IMR-90 (cell line): Measurements from ENCODE around the gene ZFYVE26. TPM values are rescaled to one million over a fixed set of nuclear protein-coding genes. Genes with fewer than 3 reads are reported as not detected.

Source experiments
- ATAC-seq: fragments of 200-7000 bp; cut with Tn5 transposase; 2 replicates; pipeline ENCODE4 v1.9.1; 2020; ENCODE audit warnings: low read depth, mild to moderate bottlenecking, moderate library complexity
- Bru-seq: library from RNA; stranded (reverse); fragments of 400-500 nt; gene quantifications from one replicate; lab custom pipeline; 2021; lab: Mats Ljungman, UMichigan
- BruChase-seq, 2 experiments: library from RNA; stranded (reverse); fragments of 400-500 nt; gene quantifications; one replicate each; lab custom pipeline; 2021; lab: Mats Ljungman, UMichigan
- BruUV-seq: library from RNA; stranded (reverse); fragments of 400-500 nt; replicated peaks from 2 replicates; lab custom pipeline; 2021; lab: Mats Ljungman, UMichigan
- CTCF ChIA-PET: fragments of 300-600 bp; formaldehyde crosslinking; extraction: SDS; loops from one replicate; lab custom pipeline; 2021; ENCODE audit warnings: antibody characterized with exemption; lab: Yijun Ruan, JAX
- POLR2A ChIA-PET: fragments of 300-600 bp; sonication (Branson Sonifier 250); formaldehyde crosslinking; loops from one replicate; lab custom pipeline; 2022; ENCODE audit warnings: antibody characterized with exemption; ENCODE audit not compliant: unreplicated experiment; lab: Charles Lee
- DNase-seq: peaks from one replicate; pipeline ENCODE4 v3.0.0; 2013
- H2AFZ ChIP-seq: replicated peaks from 2 replicates; pipeline ENCODE3; 2013; ENCODE audit warnings: low read length, mild to moderate bottlenecking; ENCODE audit not compliant: poor library complexity
- H2AK5ac ChIP-seq: 2 replicates; pipeline ENCODE4 v1.6.1; 2013; ENCODE audit warnings: low read depth, low read length, inconsistent platforms
- H2AK9ac ChIP-seq: replicated peaks from 2 replicates; pipeline ENCODE3; 2013; ENCODE audit warnings: mild to moderate bottlenecking, low read depth, low read length, moderate library complexity; ENCODE audit not compliant: poor library complexity
- H2BK120ac ChIP-seq: 2 replicates; pipeline ENCODE4 v1.6.1; 2013; ENCODE audit warnings: low read depth, low read length, inconsistent platforms
- H2BK15ac ChIP-seq: 3 replicates; pipeline ENCODE4 v1.6.1; 2013; ENCODE audit warnings: low read depth, low read length, inconsistent platforms
- H2BK20ac ChIP-seq: 2 replicates; pipeline ENCODE4 v1.6.1; 2013; ENCODE audit warnings: low read depth, mild to moderate bottlenecking, inconsistent platforms, low read length, moderate library complexity
- H2BK5ac ChIP-seq: 2 replicates; pipeline ENCODE4 v1.6.1; 2013; ENCODE audit warnings: mild to moderate bottlenecking, low read depth, low read length, inconsistent platforms; ENCODE audit not compliant: poor library complexity, severe bottlenecking
- H3K14ac ChIP-seq: replicated peaks from 2 replicates; pipeline ENCODE4 v1.6.1; 2013; ENCODE audit warnings: low read depth, low read length, inconsistent platforms
- H3K18ac ChIP-seq: 2 replicates; pipeline ENCODE4 v1.6.1; 2013; ENCODE audit warnings: low read depth, low read length, control low read depth
- H3K23ac ChIP-seq: 2 replicates; pipeline ENCODE4 v1.6.1; 2013; ENCODE audit warnings: low read depth, low read length, inconsistent platforms
- H3K27ac ChIP-seq: 2 replicates; pipeline ENCODE4 v1.5.1; 2013; ENCODE audit warnings: mild to moderate bottlenecking, control low read depth, low read length; ENCODE audit not compliant: insufficient read depth
- H3K27me3 ChIP-seq: 2 replicates; pipeline ENCODE4 v1.6.1; 2013; ENCODE audit warnings: low read length; ENCODE audit not compliant: control insufficient read depth, insufficient read depth
- H3K36me3 ChIP-seq: 2 replicates; pipeline ENCODE4 v1.6.1; 2013; ENCODE audit warnings: low read length, mixed read lengths; ENCODE audit not compliant: control insufficient read depth, insufficient read depth
- H3K4ac ChIP-seq: 2 replicates; pipeline ENCODE4 v1.6.1; 2013; ENCODE audit warnings: low read depth, low read length, inconsistent platforms
- H3K4me1 ChIP-seq: 2 replicates; pipeline ENCODE4 v1.6.1; 2013; ENCODE audit warnings: low read length, mixed read lengths; ENCODE audit not compliant: control insufficient read depth, insufficient read depth
- H3K4me2 ChIP-seq: 2 replicates; pipeline ENCODE4 v1.6.1; 2013; ENCODE audit warnings: low read depth, mild to moderate bottlenecking, control low read depth, low read length, moderate library complexity
- H3K4me3 ChIP-seq: 2 replicates; pipeline ENCODE4 v1.5.1; 2013; ENCODE audit warnings: low read depth, mild to moderate bottlenecking, control low read depth, low read length, moderate library complexity; ENCODE audit not compliant: insufficient read depth
- H3K56ac ChIP-seq: 2 replicates; pipeline ENCODE4 v1.6.1; 2013; ENCODE audit warnings: low read length, inconsistent platforms; ENCODE audit not compliant: insufficient read depth; ENCODE audit errors: extremely low read depth
- H3K79me1 ChIP-seq, 2 experiments: 2 replicates each; pipeline ENCODE4 v1.6.1; 2013; ENCODE audit warnings: low read length in 2 of 2, inconsistent platforms in 1 of 2, low read depth in 1 of 2
- H3K9ac ChIP-seq: 2 replicates; pipeline ENCODE4 v1.6.1; 2013; ENCODE audit warnings: low read depth, low read length, control low read depth
- H3K9me1 ChIP-seq: 2 replicates; pipeline ENCODE4 v1.6.1; 2013; ENCODE audit warnings: low read length, inconsistent platforms; ENCODE audit not compliant: insufficient read depth
- H3K9me3 ChIP-seq: 2 replicates; pipeline ENCODE4 v1.6.1; 2013; ENCODE audit warnings: low read length; ENCODE audit not compliant: control insufficient read depth, insufficient read depth
- H4K20me1 ChIP-seq: 2 replicates; pipeline ENCODE4 v1.6.1; 2013; ENCODE audit warnings: low read length, inconsistent platforms; ENCODE audit not compliant: insufficient read depth
- H4K5ac ChIP-seq: 2 replicates; pipeline ENCODE4 v1.6.1; 2013; ENCODE audit warnings: mild to moderate bottlenecking, low read depth, low read length, control low read depth
- H4K8ac ChIP-seq, 2 experiments: 2 replicates each; pipeline ENCODE4 v1.6.1; 2013; ENCODE audit warnings: low read depth in 2 of 2, low read length in 2 of 2, control low read depth in 1 of 2, inconsistent platforms in 1 of 2
- H4K91ac ChIP-seq: 2 replicates; pipeline ENCODE4 v1.6.1; 2013; ENCODE audit warnings: low read depth, low read length, inconsistent platforms; ENCODE audit not compliant: insufficient read depth
- BHLHE40 ChIP-seq: fragments of 150-350 bp; IDR thresholded peaks from 2 replicates; pipeline ENCODE4 v1.6.1; 2016; ENCODE audit warnings: mild to moderate bottlenecking, low read depth, low read length
- CHD1 ChIP-seq: IDR thresholded peaks from 2 replicates; pipeline ENCODE4 v1.6.1; 2012; ENCODE audit warnings: low read depth, low read length, improper control_type of control experiment
- CTCF ChIP-seq: conservative IDR thresholded peaks from 2 replicates; pipeline ENCODE4 v1.5.1; 2012; ENCODE audit warnings: mild to moderate bottlenecking, low read depth, low read length, improper control_type of control experiment
- ELK1 ChIP-seq: fragments of 150-350 bp; IDR thresholded peaks from 2 replicates; pipeline ENCODE4 v1.6.1; 2016; ENCODE audit warnings: low read depth, mild to moderate bottlenecking, low read length, moderate library complexity, borderline replicate concordance
- MAFK ChIP-seq: IDR thresholded peaks from 2 replicates; pipeline ENCODE4 v1.6.1; 2012; ENCODE audit warnings: low read depth, low read length, improper control_type of control experiment
- MXI1 ChIP-seq: IDR thresholded peaks from 2 replicates; pipeline ENCODE4 v1.6.1; 2012; ENCODE audit warnings: low read depth, mild to moderate bottlenecking, low read length, moderate library complexity, borderline replicate concordance
- NFE2L2 ChIP-seq: fragments of 150-350 bp; IDR thresholded peaks from 2 replicates; pipeline ENCODE4 v1.6.1; 2016; ENCODE audit warnings: low read depth, mild to moderate bottlenecking, low read length
- POLR2A ChIP-seq: IDR thresholded peaks from 2 replicates; pipeline ENCODE4 v1.6.1; 2012; ENCODE audit warnings: mild to moderate bottlenecking, low read depth, low read length
- RCOR1 ChIP-seq: IDR thresholded peaks from 2 replicates; pipeline ENCODE4 v1.6.1; 2012; ENCODE audit warnings: mild to moderate bottlenecking, low read length, improper control_type of control experiment; ENCODE audit not compliant: insufficient replicate concordance
- RFX5 ChIP-seq: IDR thresholded peaks from 2 replicates; pipeline ENCODE4 v1.8.0; 2012; ENCODE audit warnings: low read depth, mild to moderate bottlenecking, low read length, moderate library complexity
- USF2 ChIP-seq: fragments of 150-350 bp; IDR thresholded peaks from 2 replicates; pipeline ENCODE4 v1.6.1; 2017; ENCODE audit warnings: mild to moderate bottlenecking, antibody characterized with exemption, low read length, low read depth
- WGBS, 2 experiments: methylation state at CpG; one replicate each; pipeline versions ENCODE4 v1.1.5 to v1.1.7; 2013; ENCODE audit warnings: missing lambda C conversion rate in 2 of 2; ENCODE audit not compliant: insufficient read length in 1 of 2; ENCODE audit errors: extremely low coverage in 2 of 2; 5-methylcytosine and 5-hydroxymethylcytosine counted together
- dilution Hi-C: fragments of 300-500 bp; cut with HindIII; formaldehyde crosslinking; loops from one replicate; pipeline ENCODE4 v1.14.3; 2018; ENCODE audit warnings: low sequenced_read_pairs; ENCODE audit not compliant: unreplicated experiment
- in situ Hi-C: fragments of 300-500 bp; cut with MboI; formaldehyde crosslinking; loops from 3 replicates; pipeline ENCODE4 v1.14.3; 2019; ENCODE audit warnings: low sequenced_read_pairs, inconsistent platforms, mixed read lengths
- intact Hi-C: fragments of 100-400 bp; cut with micrococcal nuclease; formaldehyde crosslinking; loops from 2 replicates; pipeline ENCODE4 v1.10.0; 2022
- long read RNA-seq: library from polyadenylated mRNA; unstranded; transcript quantifications from one replicate; pipeline ENCODE4 v2.0.0, GENCODE V29; 2021; ENCODE audit not compliant: unreplicated experiment
- polyA plus RNA-seq, 3 experiments: library from polyadenylated mRNA; depleted of rRNA; stranded (reverse); fragments of >200 nt; gene quantifications; 2 replicates each; pipeline ENCODE4 v1.2.3, GENCODE V29; 2012; ENCODE audit warnings: low replicate concordance in 1 of 3
- total RNA-seq: library from RNA; depleted of rRNA; stranded (reverse); fragments of >200 nt; gene quantifications from 2 replicates; pipeline ENCODE4 v1.2.3, GENCODE V29; 2012; rRNA removed

The ZFYVE26 gene
- total RNA-seq (10.3 and 11.1 TPM in 2 replicates), polyA plus RNA-seq (2012; rRNA removed) (6.0 and 6.6 TPM in 2 replicates), Bru-seq, nascent RNA (percentile 65 among the genes with signal in this experiment), BruChase-seq, experiment 1, labeled RNA remaining after a 6-hour chase (percentile 63 among the genes with signal in this experiment), BruChase-seq, experiment 2, labeled RNA remaining after a 2-hour chase (percentile 66 among the genes with signal in this experiment)
- 2.8 and 3.2 TPM in 2 replicates for polyA plus RNA-seq (2012; cell fraction: cytosol; rRNA removed)
- 10.0 and 16.7 TPM in 2 replicates for polyA plus RNA-seq (2012; cell fraction: nucleus; rRNA removed; ENCODE audit: low replicate concordance)
- long read RNA-seq, full-length matches to known transcripts: 1 of 5 reads
- long read RNA-seq, partial matches to known transcripts: 2 of 5 reads
- long read RNA-seq, other reads (novel, unspliced or antisense): 2 of 5 reads

- Histone ChIP-seq H3K9me1 (peaks cover 3% of the 10 kb centered on the region; the same call in 1 of the 2 replicates), H3K14ac (0 out of 2 replicates have a peak within 1 kb of the TSS, but pooled peaks have one; percentile 32), H4K91ac (peak within 1 kb of the TSS; percentile 17), H2BK15ac (no peak within 1 kb of the TSS), H2BK120ac (no peak within 1 kb of the TSS), H2AK9ac (peak within 1 kb of the TSS; percentile 71), H3K4ac (peak within 1 kb of the TSS; percentile 55), H3K56ac (0 out of 2 replicates have a peak within 1 kb of the TSS, but pooled peaks have one; percentile 20), H2AK5ac (no peak within 1 kb of the TSS), H3K9ac (peak within 1 kb of the TSS; percentile 55), H3K79me1 (peaks cover 6 to 35% of the 10 kb centered on the region in 2 experiments), H3K27ac (peak within 1 kb of the TSS; percentile 45), H3K27me3 (no peaks in the 10 kb centered on the region), H3K18ac (no peak within 1 kb of the TSS), H3K9me3 (no peaks in the 10 kb centered on the region), H3K4me1 (peaks cover 2% of the 10 kb centered on the region; the same call in 1 of the 2 replicates), H3K4me2 (peak within 1 kb of the TSS; percentile 89), H2AFZ (peak within 1 kb of the TSS; percentile 94), H3K23ac (0 out of 2 replicates have a peak within 1 kb of the TSS, but pooled peaks have one; percentile 33), H4K8ac (peak within 1 kb of the TSS; percentile 82 to 84), H3K36me3 (no peaks in the 10 kb centered on the region), H2BK5ac (peak within 1 kb of the TSS; percentile 16), H4K20me1 (no peaks in the 10 kb centered on the region), H4K5ac (peak within 1 kb of the TSS; percentile 91), H2BK20ac (no peak within 1 kb of the TSS), H3K4me3 (peak within 1 kb of the TSS; percentile 78)
- CTCF ChIA-PET: interaction anchor here (1.0 kb wide), 1 partner anchor 22 kb away, joined by 3 read pairs; no protein-coding TSS in a partner anchor
- intact Hi-C loops (no loop called here), dilution Hi-C loops (no loop called here), in situ Hi-C loops (no loop called here)
- 0% methylated on average over 3 of the region's 26 CpGs; no CpG with 5 or more reads in 1 of the 2 experiments for WGBS, 2 experiments
- BruUV-seq: no TSS peak
- POLR2A ChIA-PET: interaction anchor here (0.6 to 0.7 kb wide), 2 partner anchors 307 to 1288 kb away, joined by 3 to 4 read pairs; no protein-coding TSS in a partner anchor
- ATAC-seq: peak; percentile 95
- DNase-seq: peak; percentile 94
- TF ChIP-seq MXI1: peak; percentile 48; the same call in 1 of the 2 replicates
- no peak for TF ChIP-seq RFX5
- TF ChIP-seq ELK1: no peak
- no peak for TF ChIP-seq MAFK
- TF ChIP-seq USF2: peak; percentile 98
- no peak; the same call in 1 of the 2 replicates for TF ChIP-seq POLR2A
- TF ChIP-seq CTCF: no peak
- peak; percentile 80; the same call in 1 of the 2 replicates for TF ChIP-seq BHLHE40
- no peak for TF ChIP-seq CHD1
- TF ChIP-seq NFE2L2: no peak
- no peak for TF ChIP-seq RCOR1
Measured at GRCh38 chr14:67816326-67817002, at the start of gene ZFYVE26. Gene ZFYVE26 (minus strand): TSS chr14:67816590. CDS start chr14:67815963, 627 bp downstream.
